Chondrocyte (in vitro differentiated cells): Measurements from ENCODE around the gene NUDT22. TPM values are rescaled to one million over a fixed set of nuclear protein-coding genes. Genes with fewer than 3 reads are reported as not detected.

Experiments
- DNase-seq: peaks from one replicate; pipeline ENCODE4 v3.0.0; 2021; ENCODE audit warnings: mixed read lengths, low spot score
- H3K27ac Mint-ChIP-seq: one replicate; pipeline ENCODE4 v1.8.0; 2021; ENCODE audit warnings: mild to moderate bottlenecking, moderate library complexity, mixed read lengths; ENCODE audit not compliant: unreplicated experiment
- H3K27me3 Mint-ChIP-seq: 2 replicates; pipeline ENCODE4 v1.8.0; 2021; ENCODE audit warnings: low read depth, mixed read lengths
- H3K36me3 Mint-ChIP-seq: 2 replicates; pipeline ENCODE4 v1.8.0; 2021; ENCODE audit warnings: low read depth, mixed read lengths
- H3K4me1 Mint-ChIP-seq: 2 replicates; pipeline ENCODE4 v1.8.0; 2021; ENCODE audit warnings: low read depth, mild to moderate bottlenecking, mixed read lengths
- H3K4me3 Mint-ChIP-seq: one replicate; pipeline ENCODE4 v1.8.0; 2021; ENCODE audit warnings: mild to moderate bottlenecking, moderate library complexity, mixed read lengths; ENCODE audit not compliant: unreplicated experiment
- H3K9me3 Mint-ChIP-seq: 2 replicates; pipeline ENCODE4 v1.8.0; 2021; ENCODE audit warnings: low read depth, mixed read lengths
- total RNA-seq: library from RNA; stranded (reverse); gene quantifications from 3 replicates; pipeline ENCODE4 v1.2.1, GENCODE V29; 2021
- TF ChIP-seq, protein P1 (sequence below): fragments of 200-600 bp; sonication (generic); IDR thresholded peaks from 2 replicates; pipeline ENCODE4 v1.5.0; 2021; ENCODE audit warnings: antibody characterized with exemption, mild to moderate bottlenecking, moderate library complexity

The NUDT22 gene
- total RNA-seq, 1 donor from 2014 or later: 42.1 TPM

DNA sequence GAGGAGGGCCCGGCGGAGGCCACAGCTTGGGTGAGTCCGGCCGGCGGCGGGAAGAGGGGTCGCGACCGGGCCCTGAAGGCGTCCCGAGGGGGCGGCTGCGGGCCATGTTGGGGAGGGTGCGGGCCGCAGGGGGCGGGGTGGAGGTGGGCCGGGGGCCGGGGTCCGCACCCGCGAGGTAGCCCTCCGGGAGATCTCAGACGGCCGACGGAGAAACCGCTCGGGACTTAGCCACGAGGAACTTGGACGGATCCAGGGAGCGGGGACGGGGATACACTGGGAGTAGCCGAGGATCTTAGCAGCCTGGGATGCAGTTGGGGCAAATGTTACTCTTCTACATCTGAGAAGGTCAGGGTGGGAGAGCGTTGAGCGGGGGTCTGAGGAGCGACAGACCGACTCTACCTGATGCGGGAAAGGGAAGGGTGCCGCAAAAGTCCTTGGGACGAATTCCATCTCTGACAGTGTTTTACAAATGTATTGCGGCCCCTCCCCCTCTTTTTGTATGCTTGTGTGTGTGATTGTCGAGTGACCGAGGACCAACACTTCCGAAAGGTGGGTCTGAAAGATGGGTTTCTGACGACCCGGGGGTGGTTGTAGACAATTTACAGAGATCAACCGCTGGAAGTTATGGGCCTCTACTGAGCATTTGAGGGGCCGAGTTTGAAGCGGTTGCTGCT, 39.4 kb upstream of the NUDT22 start:
- Mint-ChIP-seq H3K36me3 (no peaks in the 10 kb centered on the region), H3K27me3 (no peaks in the 10 kb centered on the region), H3K27ac (no peak overlapping the region), H3K9me3 (no peaks in the 10 kb centered on the region), H3K4me3 (no peak overlapping the region), H3K4me1 (peaks cover 37% of the 10 kb centered on the region)
- DNase-seq: no peak
- TF ChIP-seq, protein P1, sequence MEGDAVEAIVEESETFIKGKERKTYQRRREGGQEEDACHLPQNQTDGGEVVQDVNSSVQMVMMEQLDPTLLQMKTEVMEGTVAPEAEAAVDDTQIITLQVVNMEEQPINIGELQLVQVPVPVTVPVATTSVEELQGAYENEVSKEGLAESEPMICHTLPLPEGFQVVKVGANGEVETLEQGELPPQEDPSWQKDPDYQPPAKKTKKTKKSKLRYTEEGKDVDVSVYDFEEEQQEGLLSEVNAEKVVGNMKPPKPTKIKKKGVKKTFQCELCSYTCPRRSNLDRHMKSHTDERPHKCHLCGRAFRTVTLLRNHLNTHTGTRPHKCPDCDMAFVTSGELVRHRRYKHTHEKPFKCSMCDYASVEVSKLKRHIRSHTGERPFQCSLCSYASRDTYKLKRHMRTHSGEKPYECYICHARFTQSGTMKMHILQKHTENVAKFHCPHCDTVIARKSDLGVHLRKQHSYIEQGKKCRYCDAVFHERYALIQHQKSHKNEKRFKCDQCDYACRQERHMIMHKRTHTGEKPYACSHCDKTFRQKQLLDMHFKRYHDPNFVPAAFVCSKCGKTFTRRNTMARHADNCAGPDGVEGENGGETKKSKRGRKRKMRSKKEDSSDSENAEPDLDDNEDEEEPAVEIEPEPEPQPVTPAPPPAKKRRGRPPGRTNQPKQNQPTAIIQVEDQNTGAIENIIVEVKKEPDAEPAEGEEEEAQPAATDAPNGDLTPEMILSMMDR: no peak

DNA sequence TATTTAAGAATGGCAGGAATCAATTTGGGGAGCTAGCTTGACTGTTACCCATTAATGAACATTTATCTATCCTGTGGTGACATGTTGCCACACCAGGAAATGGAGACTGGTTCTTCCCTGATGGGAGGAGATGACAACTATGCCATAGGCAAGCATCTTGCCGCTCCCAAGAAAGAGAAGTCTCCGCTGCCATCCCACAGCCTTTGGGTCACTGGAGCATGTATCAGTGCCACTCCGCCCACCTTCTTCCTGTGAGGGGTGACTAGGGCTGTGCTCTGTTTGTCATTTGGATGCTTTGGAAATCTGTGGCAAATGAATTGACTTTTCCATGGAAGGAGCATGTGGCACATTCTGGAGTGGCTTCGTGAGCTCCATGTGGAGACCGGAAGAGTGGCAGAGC, 33.6 kb upstream of the NUDT22 start:
- peaks cover 10% of the 10 kb centered on the region for H3K4me1 Mint-ChIP-seq
- H3K27me3 Mint-ChIP-seq: no peaks in the 10 kb centered on the region
- no peaks in the 10 kb centered on the region for H3K9me3 Mint-ChIP-seq
- H3K4me3 Mint-ChIP-seq: no peak overlapping the region
- no peak for DNase-seq
- peak overlapping the region; percentile 32 for H3K27ac Mint-ChIP-seq
- TF ChIP-seq, protein P1: no peak
- peaks cover 26% of the 10 kb centered on the region for H3K36me3 Mint-ChIP-seq

DNA sequence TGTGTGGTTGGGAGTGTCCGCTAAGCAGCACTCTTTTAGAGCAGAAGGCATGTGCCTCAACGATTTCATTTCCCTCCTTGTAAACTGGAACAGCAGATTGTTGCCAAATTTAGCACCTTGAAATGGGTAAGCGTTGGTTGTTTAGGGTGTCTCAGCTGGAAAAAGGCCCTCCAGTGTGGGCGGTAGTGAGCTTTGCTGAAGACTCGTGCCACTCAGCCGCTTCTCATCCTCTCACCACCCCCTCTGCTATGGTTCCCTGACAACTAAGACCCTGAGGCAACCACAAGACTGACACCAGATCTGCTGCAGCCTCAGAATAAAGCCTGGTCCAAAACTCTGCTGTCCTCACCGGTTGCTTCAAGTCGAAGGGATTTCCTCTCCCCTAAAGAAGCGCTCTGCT, 29.4 kb upstream of the NUDT22 start:
- Mint-ChIP-seq H3K4me3 (no peak overlapping the region), H3K27me3 (no peaks in the 10 kb centered on the region), H3K9me3 (no peaks in the 10 kb centered on the region), H3K4me1 (peaks cover 5% of the 10 kb centered on the region), H3K36me3 (peaks cover 39% of the 10 kb centered on the region), H3K27ac (no peak overlapping the region)
- no peak for DNase-seq
- TF ChIP-seq, protein P1: no peak

DNA sequence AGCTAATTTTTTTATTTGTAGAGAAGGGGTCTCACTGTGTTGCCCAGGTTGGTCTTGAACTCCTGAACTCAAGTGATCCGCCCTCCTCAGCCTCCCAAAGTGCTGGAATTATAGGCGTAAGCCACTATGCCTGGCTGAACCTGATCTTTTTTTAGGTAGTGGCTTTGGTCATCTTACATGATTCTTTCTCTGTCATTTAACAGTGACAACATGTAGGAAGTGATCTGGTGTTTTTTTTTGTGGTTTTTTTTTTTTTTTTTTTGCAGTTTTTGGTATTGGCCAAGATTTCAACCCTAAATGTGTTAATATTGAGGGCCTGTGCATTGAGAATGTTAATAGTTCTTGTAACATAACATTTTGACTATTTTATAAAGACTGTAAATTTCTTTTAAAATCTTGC, 27.6 kb upstream of the NUDT22 start:
- Mint-ChIP-seq H3K27ac (no peak overlapping the region), H3K9me3 (no peaks in the 10 kb centered on the region), H3K27me3 (no peaks in the 10 kb centered on the region), H3K36me3 (peaks cover 53% of the 10 kb centered on the region), H3K4me1 (peaks cover 3% of the 10 kb centered on the region), H3K4me3 (no peak overlapping the region)
- TF ChIP-seq, protein P1: no peak
- DNase-seq: no peak

DNA sequence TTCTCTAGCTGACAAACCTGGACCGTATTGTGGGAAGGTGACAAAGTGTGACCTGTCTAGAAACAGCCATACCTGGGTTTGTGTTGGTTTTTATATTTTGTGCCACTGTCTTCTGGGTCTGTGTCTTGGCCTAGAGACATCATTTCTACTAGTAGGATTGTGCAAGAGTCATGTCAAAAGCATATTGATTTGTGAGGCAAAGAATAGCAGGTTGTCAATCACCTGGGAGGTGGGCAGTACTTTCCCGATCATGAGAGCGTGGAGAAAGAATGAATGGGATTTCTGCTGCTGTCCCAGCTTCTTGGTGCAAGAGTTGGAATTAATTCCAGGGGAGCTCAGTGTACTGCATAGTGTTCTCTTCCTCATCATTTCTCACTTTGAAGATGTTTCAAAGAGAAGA, 24.5 kb upstream of the NUDT22 start:
- H3K27me3 Mint-ChIP-seq: no peaks in the 10 kb centered on the region
- H3K9me3 Mint-ChIP-seq: no peaks in the 10 kb centered on the region
- no peak for DNase-seq
- no peak overlapping the region for H3K27ac Mint-ChIP-seq
- H3K4me3 Mint-ChIP-seq: no peak overlapping the region
- peaks cover 12% of the 10 kb centered on the region for H3K4me1 Mint-ChIP-seq
- TF ChIP-seq, protein P1: no peak
- H3K36me3 Mint-ChIP-seq: peaks cover 45% of the 10 kb centered on the region
